B cell (primary cell): ENCODE results near the gene OR13C9. TPM values are rescaled to one million over a fixed set of nuclear protein-coding genes. Genes with fewer than 3 reads are reported as not detected.

Source experiments
- ATAC-seq: fragments of 200-7000 bp; cut with Tn5 transposase; one replicate; pipeline ENCODE4 v1.10.0; 2021; ENCODE audit warnings: low read depth, mild to moderate bottlenecking, moderate number of reproducible peaks, moderate library complexity
- CTCF ChIA-PET: fragments of 350-600 bp; sonication (Branson Sonifier 250); formaldehyde crosslinking; loops from one replicate; lab custom pipeline; 2021; ENCODE audit warnings: antibody characterized with exemption, inconsistent platforms; lab: Charles Lee
- POLR2A ChIA-PET: fragments of 350-600 bp; sonication (Branson Sonifier 250); formaldehyde crosslinking; loops from one replicate; lab custom pipeline; 2021; ENCODE audit warnings: antibody characterized with exemption; lab: Charles Lee
- DNase-seq: peaks from one replicate; pipeline ENCODE4 v3.0.0; 2013
- H2AFZ ChIP-seq: 2 replicates; pipeline ENCODE4 v1.6.1; 2012; ENCODE audit warnings: mild to moderate bottlenecking, low read depth, low read length; ENCODE audit not compliant: insufficient read depth, poor library complexity, severe bottlenecking
- H3K27ac ChIP-seq, 2 donors: 1 replicate in 1 of 2; 2 replicates in 1 of 2; pipeline ENCODE4 v1.5.1; 2012 to 2013; ENCODE audit warnings: low read length in 2 of 2, mild to moderate bottlenecking in 2 of 2, moderate library complexity in 1 of 2
- H3K27me3 ChIP-seq, 4 experiments: fragments of 200-600 bp in 1 of 4; sonication (generic) in 1 of 4; replicated peaks in 1 of 4; 1 replicate in 2 of 4; 2 replicates in 2 of 4; pipeline versions ENCODE4 v1.6.1 to v1.7.0; 2013 to 2016; ENCODE audit warnings: low read length in 3 of 4, mild to moderate bottlenecking in 2 of 4, mixed read lengths in 1 of 4, moderate library complexity in 1 of 4; ENCODE audit not compliant: insufficient read depth in 4 of 4, control insufficient read depth in 3 of 4; ENCODE audit errors: control extremely low read depth in 1 of 4
- H3K36me3 ChIP-seq, 2 experiments: replicated peaks in 1 of 2; 1 replicate in 1 of 2; 2 replicates in 1 of 2; pipeline versions ENCODE4 v1.6.1 to v1.7.1; 2013; ENCODE audit warnings: low read length in 1 of 2; ENCODE audit not compliant: insufficient read depth in 2 of 2, control insufficient read depth in 1 of 2; ENCODE audit errors: control extremely low read depth in 1 of 2, extremely low read depth in 1 of 2
- H3K4me1 ChIP-seq, 2 donors: fragments of 200-600 bp in 1 of 2; sonication (generic) in 1 of 2; 1 replicate in 1 of 2; 2 replicates in 1 of 2; pipeline versions ENCODE4 v1.5.1 to v1.6.1; 2013 to 2017; ENCODE audit warnings: low read length in 2 of 2; ENCODE audit not compliant: control insufficient read depth in 2 of 2, insufficient read depth in 2 of 2
- H3K4me2 ChIP-seq: replicated peaks from 2 replicates; pipeline ENCODE3; 2012; ENCODE audit warnings: mild to moderate bottlenecking, low read depth, low read length; ENCODE audit not compliant: poor library complexity, severe bottlenecking
- H3K4me3 ChIP-seq, 5 experiments: fragments of 200-600 bp in 1 of 5; sonication (generic) in 1 of 5; 1 replicate in 3 of 5; 2 replicates in 2 of 5; pipeline versions ENCODE4 v1.5.1 to v1.7.0; 2011 to 2016; ENCODE audit warnings: low read length in 4 of 5, mild to moderate bottlenecking in 4 of 5, low read depth in 2 of 5, control low read depth in 1 of 5, moderate library complexity in 1 of 5; ENCODE audit not compliant: insufficient read depth in 1 of 5; ENCODE audit errors: control extremely low read depth in 1 of 5, extremely low read depth in 1 of 5
- H3K79me2 ChIP-seq: fragments of 200-600 bp; sonication (generic); one replicate; pipeline ENCODE4 v1.6.0; 2016; ENCODE audit warnings: low read length; ENCODE audit not compliant: control insufficient read depth, insufficient read depth
- H3K9ac ChIP-seq: fragments of 200-600 bp; sonication (generic); 2 replicates; pipeline ENCODE4 v1.6.1; 2017; ENCODE audit warnings: mild to moderate bottlenecking, low read length, moderate library complexity
- H3K9me3 ChIP-seq, 3 donors: one replicate each; pipeline versions ENCODE4 v1.6.1 to v1.7.1; 2013; ENCODE audit warnings: low read length in 2 of 3; ENCODE audit not compliant: control insufficient read depth in 2 of 3, insufficient read depth in 1 of 3; ENCODE audit errors: control extremely low read depth in 1 of 3
- H4K20me1 ChIP-seq: 2 replicates; pipeline ENCODE4 v1.6.0; 2012; ENCODE audit warnings: mild to moderate bottlenecking, low read length; ENCODE audit not compliant: insufficient read depth, control insufficient read depth, poor library complexity, severe bottlenecking
- H3K27ac Mint-ChIP-seq: one replicate; pipeline ENCODE4 v1.8.0; 2021; ENCODE audit warnings: mixed read lengths
- H3K27me3 Mint-ChIP-seq: one replicate; pipeline ENCODE4 v1.8.0; 2021; ENCODE audit warnings: mixed read lengths
- H3K4me1 Mint-ChIP-seq: one replicate; pipeline ENCODE4 v1.8.0; 2021; ENCODE audit warnings: mixed read lengths
- H3K4me3 Mint-ChIP-seq: one replicate; pipeline ENCODE4 v1.8.0; 2021; ENCODE audit warnings: mixed read lengths
- H3K9me3 Mint-ChIP-seq: one replicate; pipeline ENCODE4 v1.8.0; 2022; ENCODE audit warnings: mixed read lengths; ENCODE audit not compliant: insufficient read depth
- EZH2 ChIP-seq: IDR thresholded peaks from 2 replicates; pipeline ENCODE4 v1.6.1; 2012; ENCODE audit warnings: borderline replicate concordance, low read depth, mild to moderate bottlenecking, moderate library complexity, low read length; ENCODE audit not compliant: insufficient read depth, poor library complexity, severe bottlenecking
- WGBS: methylation state at CpG from one replicate; pipeline ENCODE4 v1.1.5; 2013; ENCODE audit warnings: missing lambda C conversion rate; ENCODE audit not compliant: insufficient coverage; 5-methylcytosine and 5-hydroxymethylcytosine counted together
- intact Hi-C: fragments of 100-400 bp; cut with micrococcal nuclease; formaldehyde crosslinking; loops from one replicate; pipeline ENCODE4 v1.10.0; 2022
- polyA plus RNA-seq: library from polyadenylated mRNA; depleted of rRNA; stranded (reverse); fragments of >200 nt; gene quantifications from 2 replicates; pipeline ENCODE4 v1.2.3, GENCODE V29; 2012
- total RNA-seq, 2 donors: library from RNA; stranded (reverse); fragments of 120-200 nt in 1 of 2; gene quantifications; 1 replicate in 1 of 2; 2 replicates in 1 of 2; pipeline versions ENCODE4 v1.2.3 to v1.2.4, GENCODE V29; 2013 to 2022
- TF ChIP-seq, protein P1 (sequence below): fragments of 200-600 bp; IDR thresholded peaks from one replicate; pipeline ENCODE4 v1.8.0; 2022; ENCODE audit warnings: antibody characterized with exemption, mild to moderate bottlenecking

The OR13C9 gene
- total and polyA plus RNA-seq, 2 donors (not counting 1 experiment from before 2014, with no cell fraction given) = not detected

DNA sequence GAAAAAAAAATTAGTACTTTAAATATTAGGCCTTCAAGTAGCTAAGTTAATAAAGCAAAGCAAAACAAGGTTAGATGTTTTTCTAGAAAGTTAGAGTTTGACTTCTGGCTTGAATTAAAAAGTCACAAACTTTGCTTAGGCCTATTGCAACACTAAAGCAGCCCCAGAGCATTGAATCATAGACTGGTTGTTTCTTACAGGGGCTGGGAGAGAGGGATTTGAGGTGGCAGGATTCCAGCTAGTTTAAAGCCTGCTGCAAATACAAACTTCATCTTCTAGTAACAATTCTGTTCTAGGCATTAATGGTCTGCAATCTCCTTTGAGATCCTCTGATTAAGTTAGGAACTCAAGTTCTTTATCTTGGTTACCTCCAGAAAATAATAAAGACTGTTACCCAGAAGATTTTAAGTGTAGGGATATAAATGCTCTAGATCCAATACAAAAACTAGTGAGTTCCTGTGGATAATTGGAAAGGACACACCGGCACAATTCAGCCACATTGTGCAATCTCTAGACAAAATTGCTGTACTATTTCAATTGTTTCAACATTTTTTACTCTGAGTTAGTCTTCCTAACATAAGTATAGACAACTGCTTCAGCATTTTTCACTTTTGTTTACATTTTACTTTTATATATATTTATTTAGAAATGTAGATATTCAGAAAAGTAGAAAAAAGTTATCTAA lies 31.4 kb downstream of the OR13C9 start:
- ATAC-seq = no peak
- Histone ChIP-seq H2AFZ (no peak overlapping the region), H3K4me3 (no peak overlapping the region), H3K27me3 (no peaks in the 10 kb centered on the region), H4K20me1 (no peaks in the 10 kb centered on the region), H3K4me1 (no peaks in the 10 kb centered on the region), H3K9ac (no peak overlapping the region), H3K36me3 (no peaks in the 10 kb centered on the region), H3K27ac (no peak overlapping the region), H3K79me2 (no peaks in the 10 kb centered on the region), H3K9me3 (no peaks in the 10 kb centered on the region), H3K4me2 (no peak overlapping the region)
- no peaks in the 10 kb centered on the region for H3K4me1 Mint-ChIP-seq
- no peaks in the 10 kb centered on the region for H3K9me3 Mint-ChIP-seq
- no peak for DNase-seq
- ChIA-PET POLR2A (no interaction called here), CTCF (no interaction called here)
- H3K27me3 Mint-ChIP-seq = no peaks in the 10 kb centered on the region
- TF ChIP-seq EZH2 = no peak
- TF ChIP-seq, protein P1, sequence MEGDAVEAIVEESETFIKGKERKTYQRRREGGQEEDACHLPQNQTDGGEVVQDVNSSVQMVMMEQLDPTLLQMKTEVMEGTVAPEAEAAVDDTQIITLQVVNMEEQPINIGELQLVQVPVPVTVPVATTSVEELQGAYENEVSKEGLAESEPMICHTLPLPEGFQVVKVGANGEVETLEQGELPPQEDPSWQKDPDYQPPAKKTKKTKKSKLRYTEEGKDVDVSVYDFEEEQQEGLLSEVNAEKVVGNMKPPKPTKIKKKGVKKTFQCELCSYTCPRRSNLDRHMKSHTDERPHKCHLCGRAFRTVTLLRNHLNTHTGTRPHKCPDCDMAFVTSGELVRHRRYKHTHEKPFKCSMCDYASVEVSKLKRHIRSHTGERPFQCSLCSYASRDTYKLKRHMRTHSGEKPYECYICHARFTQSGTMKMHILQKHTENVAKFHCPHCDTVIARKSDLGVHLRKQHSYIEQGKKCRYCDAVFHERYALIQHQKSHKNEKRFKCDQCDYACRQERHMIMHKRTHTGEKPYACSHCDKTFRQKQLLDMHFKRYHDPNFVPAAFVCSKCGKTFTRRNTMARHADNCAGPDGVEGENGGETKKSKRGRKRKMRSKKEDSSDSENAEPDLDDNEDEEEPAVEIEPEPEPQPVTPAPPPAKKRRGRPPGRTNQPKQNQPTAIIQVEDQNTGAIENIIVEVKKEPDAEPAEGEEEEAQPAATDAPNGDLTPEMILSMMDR = no peak
- no peak overlapping the region for H3K27ac Mint-ChIP-seq
- WGBS = no CpG with 5 or more reads among the region's 1 CpG
- no peak overlapping the region for H3K4me3 Mint-ChIP-seq
- intact Hi-C loops = no loop called here

DNA sequence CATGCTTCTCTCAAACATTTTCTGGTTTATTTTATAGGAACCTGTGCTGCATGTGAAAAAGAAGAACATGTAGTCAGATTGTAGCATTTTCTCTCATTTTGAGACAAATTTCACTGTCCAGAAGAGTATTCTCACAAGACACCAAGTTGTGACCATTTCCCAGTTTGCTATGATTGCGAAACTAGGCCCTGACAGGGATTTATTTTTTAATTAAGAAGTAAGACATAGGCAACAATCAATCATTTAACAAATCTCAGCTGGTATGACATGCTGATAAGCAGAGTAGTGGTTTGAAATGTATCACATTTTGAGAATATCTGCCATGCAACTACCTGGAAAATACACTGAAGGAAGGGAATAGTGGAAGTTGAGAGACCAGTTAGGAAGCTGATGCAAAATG lies 37.4 kb downstream of the OR13C9 start:
- Histone ChIP-seq H3K36me3 (no peaks in the 10 kb centered on the region), H3K79me2 (no peaks in the 10 kb centered on the region), H3K9me3 (no peaks in the 10 kb centered on the region), H3K9ac (no peak overlapping the region), H3K4me2 (no peak overlapping the region), H4K20me1 (no peaks in the 10 kb centered on the region), H2AFZ (no peak overlapping the region), H3K27me3 (no peaks in the 10 kb centered on the region), H3K4me3 (no peak overlapping the region), H3K27ac (no peak overlapping the region), H3K4me1 (no peaks in the 10 kb centered on the region)
- DNase-seq (no peak), ATAC-seq (no peak)
- ChIA-PET CTCF (no interaction called here), POLR2A (no interaction called here)
- Mint-ChIP-seq H3K27me3 (no peaks in the 10 kb centered on the region), H3K27ac (no peak overlapping the region), H3K4me3 (no peak overlapping the region), H3K9me3 (no peaks in the 10 kb centered on the region), H3K4me1 (no peaks in the 10 kb centered on the region)
- intact Hi-C loops = no loop called here
- no peak for TF ChIP-seq EZH2
- TF ChIP-seq, protein P1 = no peak
- no CpG with 5 or more reads among the region's 1 CpG for WGBS
